Measurements from ENCODE around the gene IL20. TPM values are rescaled to one million over a fixed set of nuclear protein-coding genes. Genes with fewer than 3 reads are reported as not detected.

IL20 gene
- total RNA-seq (2021; fragmentation: NEBNext Ultra II Directional; extraction: Animal tissue kit (Norgen Biotek cat#: 25700)), result not detected
- long read RNA-seq, result 0 reads

- Mint-ChIP-seq H3K9me3 (no peaks in the 10 kb centered on the region), H3K4me1 (ENCODE audit: low read depth) (peaks cover 31% of the 10 kb centered on the region)
Measured at GRCh38 chr1:206864939-206865671, at the start of gene IL20. Gene IL20, plus strand, starts transcription at chr1:206865623. Its CDS starts 230 bp downstream, at chr1:206865853.

GRCh38 chr1:206816390-206817287 lies 48.8 kb upstream of the IL20 start:
- TF ChIP-seq CTCF (IDR thresholded peaks at IDR 0.05), result no peak
- Mint-ChIP-seq H3K36me3 (ENCODE audit: low read depth) (peaks cover 8% of the 10 kb centered on the region), H3K4me1 (ENCODE audit: low read depth) (peaks cover 28% of the 10 kb centered on the region), H3K9me3 (peaks cover 11% of the 10 kb centered on the region; the same call in 1 of the 2 replicates), H3K27me3 (ENCODE audit: insufficient read depth) (no peaks in the 10 kb centered on the region; the same call in 1 of the 2 replicates), H3K27ac (no peak overlapping the region), H3K4me3 (no peak overlapping the region; the same call in 1 of the 2 replicates)
- DNase-seq, result no peak

More at GRCh38 chr1:206864939-206865671, at the start of gene IL20:
- H3K27me3 Mint-ChIP-seq (ENCODE audit: insufficient read depth), result peaks cover 12% of the 10 kb centered on the region
- H3K27ac Mint-ChIP-seq, result no peak within 1 kb of the TSS
- peak; percentile 96 for TF ChIP-seq CTCF (IDR thresholded peaks at IDR 0.05)
- no peak within 1 kb of the TSS for H3K4me3 Mint-ChIP-seq
- H3K36me3 Mint-ChIP-seq (ENCODE audit: low read depth), result no peaks in the 10 kb centered on the region
- peak; percentile 82 for DNase-seq

- Mint-ChIP-seq H3K4me3 (no peak overlapping the region), H3K9me3 (no peaks in the 10 kb centered on the region), H3K36me3 (ENCODE audit: low read depth) (no peaks in the 10 kb centered on the region), H3K4me1 (ENCODE audit: low read depth) (peaks cover 37% of the 10 kb centered on the region), H3K27me3 (ENCODE audit: insufficient read depth) (no peaks in the 10 kb centered on the region; the same call in 1 of the 2 replicates), H3K27ac (no peak overlapping the region)
- no peak for DNase-seq
- no peak for TF ChIP-seq CTCF (IDR thresholded peaks at IDR 0.05)
Measured at GRCh38 chr1:206821493-206821892, 43.9 kb upstream of the IL20 start.

- Mint-ChIP-seq H3K9me3 (no peaks in the 10 kb centered on the region), H3K4me3 (peak overlapping the region; percentile 2; the same call in 1 of the 2 replicates), H3K27ac (peak overlapping the region; percentile 38), H3K4me1 (ENCODE audit: low read depth) (peaks cover 34% of the 10 kb centered on the region), H3K36me3 (ENCODE audit: low read depth) (no peaks in the 10 kb centered on the region), H3K27me3 (ENCODE audit: insufficient read depth) (no peaks in the 10 kb centered on the region; the same call in none of the 2 replicates)
- no peak for DNase-seq
- no peak for TF ChIP-seq CTCF (IDR thresholded peaks at IDR 0.05)
Measured at GRCh38 chr1:206823727-206824126, 41.7 kb upstream of the IL20 start.

GRCh38 chr1:206824331-206824730 lies 41.1 kb upstream of the IL20 start:
- no peak for DNase-seq
- TF ChIP-seq CTCF (IDR thresholded peaks at IDR 0.05), result no peak
- Mint-ChIP-seq H3K9me3 (no peaks in the 10 kb centered on the region), H3K4me3 (peak overlapping the region; percentile 7; the same call in 1 of the 2 replicates), H3K4me1 (ENCODE audit: low read depth) (peaks cover 34% of the 10 kb centered on the region), H3K27me3 (ENCODE audit: insufficient read depth) (no peaks in the 10 kb centered on the region; the same call in none of the 2 replicates), H3K27ac (peak overlapping the region; percentile 38), H3K36me3 (ENCODE audit: low read depth) (no peaks in the 10 kb centered on the region)
